ENCODE data around the gene PAPPA.

The PAPPA gene

GRCh38 chr9:116182876-116183275 lies 29.3 kb downstream of the PAPPA start:
- DNase-seq (ENCODE audit: low spot score) = no peak

- DNase-seq (ENCODE audit: low spot score) = no peak
Measured at GRCh38 chr9:116187570-116188170, 34.1 kb downstream of the PAPPA start.

GRCh38 chr9:116189683-116190082 lies 36.1 kb downstream of the PAPPA start:
- DNase-seq (ENCODE audit: low spot score) = no peak

- no peak for DNase-seq (ENCODE audit: low spot score)
Measured at GRCh38 chr9:116190637-116191396, 37.2 kb downstream of the PAPPA start.

- no peak for DNase-seq (ENCODE audit: low spot score)
Measured at GRCh38 chr9:116191576-116192415, 38.2 kb downstream of the PAPPA start.

- DNase-seq (ENCODE audit: low spot score) = no peak
Measured at GRCh38 chr9:116193636-116194035, 40.0 kb downstream of the PAPPA start.

GRCh38 chr9:116196806-116197205 lies 43.2 kb downstream of the PAPPA start:
- no peak for DNase-seq (ENCODE audit: low spot score)

- no peak for DNase-seq (ENCODE audit: low spot score)
Measured at GRCh38 chr9:116198344-116198743, 44.8 kb downstream of the PAPPA start.

GRCh38 chr9:116202219-116202912 lies 48.8 kb downstream of the PAPPA start:
- DNase-seq (ENCODE audit: low spot score) = no peak

GRCh38 chr9:116204252-116204882 lies 50.8 kb downstream of the PAPPA start:
- DNase-seq (ENCODE audit: low spot score) = no peak

GRCh38 chr9:116207371-116208111 lies 54.0 kb downstream of the PAPPA start:
- DNase-seq (ENCODE audit: low spot score) = no peak

GRCh38 chr9:116208417-116209232 lies 55.0 kb downstream of the PAPPA start:
- DNase-seq (ENCODE audit: low spot score) = peak; percentile 6

GRCh38 chr9:116209414-116210116 lies 56.0 kb downstream of the PAPPA start:
- no peak for DNase-seq (ENCODE audit: low spot score)

GRCh38 chr9:116212986-116213692 lies 59.5 kb downstream of the PAPPA start:
- no peak for DNase-seq (ENCODE audit: low spot score)

GRCh38 chr9:116213693-116214047 lies 60.1 kb downstream of the PAPPA start:
- no peak for DNase-seq (ENCODE audit: low spot score)

GRCh38 chr9:116218399-116218798 lies 64.8 kb downstream of the PAPPA start:
- DNase-seq (ENCODE audit: low spot score) = no peak

- DNase-seq (ENCODE audit: low spot score) = no peak
Measured at GRCh38 chr9:116219686-116220085, 66.1 kb downstream of the PAPPA start.

GRCh38 chr9:116223926-116224325 lies 70.3 kb downstream of the PAPPA start:
- DNase-seq (ENCODE audit: low spot score) = no peak

GRCh38 chr9:116230051-116230632 lies 76.6 kb downstream of the PAPPA start:
- no peak for DNase-seq (ENCODE audit: low spot score)

All from COLO829 (cell line).